ENCODE data around the gene BORA.
"Not testable (repeated sequence)": the region's sequence is repeated elsewhere in the genome, so short reads cannot be mapped to it uniquely, and the experiment has no call there.

BORA gene

GRCh38 chr13:72774019-72774418 is 46.3 kb downstream of the BORA start:
- DNase-seq: no peak

- DNase-seq: peak; percentile 97
Measured at GRCh38 chr13:72781451-72782439, 54.0 kb downstream of the BORA start, which contains the start of the genes DIS3 and PIBF1. TSS of gene DIS3 (minus strand) at chr13:72781900. CDS start at chr13:72781832, 68 bp downstream. TSS of gene PIBF1 (plus strand) at chr13:72782133. CDS start at chr13:72783470, 1,337 bp downstream.

GRCh38 chr13:72782717-72783116 is 55.0 kb downstream of the BORA start:
- peak; percentile 33 for DNase-seq

- DNase-seq: not testable (repeated sequence)
Measured at GRCh38 chr13:72784679-72785078, 57.0 kb downstream of the BORA start.

- no peak for DNase-seq
Measured at GRCh38 chr13:72788831-72789230, 61.1 kb downstream of the BORA start.

GRCh38 chr13:72792640-72793039 is 64.9 kb downstream of the BORA start:
- no peak for DNase-seq

- DNase-seq: no peak
Measured at GRCh38 chr13:72798817-72799216, 71.1 kb downstream of the BORA start.

- no peak for DNase-seq
Measured at GRCh38 chr13:72804301-72804700, 76.6 kb downstream of the BORA start.
